Trophoblast cell (in vitro differentiated cells and primary cell): ENCODE results near the gene GMFB.

ENCODE experiments used
- DNase-seq, 2 donors: peaks; one replicate each; pipeline ENCODE4 v3.0.0-alpha.2; 2016
- H2AFZ ChIP-seq: 2 replicates; pipeline ENCODE4 v1.6.1; 2013; ENCODE audit warnings: low read length, moderate library complexity, mild to moderate bottlenecking; ENCODE audit not compliant: insufficient read depth, poor library complexity
- H2AK5ac ChIP-seq: 2 replicates; pipeline ENCODE4 v1.6.1; 2013; ENCODE audit warnings: mild to moderate bottlenecking, low read length
- H2BK120ac ChIP-seq: 2 replicates; pipeline ENCODE4 v1.6.1; 2013; ENCODE audit warnings: low read length, mild to moderate bottlenecking, moderate library complexity; ENCODE audit not compliant: insufficient read depth, poor library complexity
- H2BK12ac ChIP-seq: 2 replicates; pipeline ENCODE4 v1.6.1; 2013; ENCODE audit warnings: mild to moderate bottlenecking, low read length, moderate library complexity
- H2BK5ac ChIP-seq: 2 replicates; pipeline ENCODE4 v1.6.1; 2013; ENCODE audit warnings: low read length, low read depth, moderate library complexity, mild to moderate bottlenecking; ENCODE audit not compliant: poor library complexity
- H3K14ac ChIP-seq: 2 replicates; pipeline ENCODE4 v1.6.1; 2013; ENCODE audit warnings: mild to moderate bottlenecking, low read length
- H3K18ac ChIP-seq: 2 replicates; pipeline ENCODE4 v1.6.1; 2013; ENCODE audit warnings: mild to moderate bottlenecking, low read length
- H3K23ac ChIP-seq: 2 replicates; pipeline ENCODE4 v1.6.1; 2013; ENCODE audit warnings: low read length
- H3K27ac ChIP-seq: 2 replicates; pipeline ENCODE4 v1.5.1; 2013; ENCODE audit warnings: low read depth, mild to moderate bottlenecking, inconsistent platforms, low read length, moderate library complexity
- H3K27me3 ChIP-seq: 2 replicates; pipeline ENCODE4 v1.6.1; 2013; ENCODE audit warnings: inconsistent platforms, mild to moderate bottlenecking, low read length, moderate library complexity; ENCODE audit not compliant: insufficient read depth
- H3K36me3 ChIP-seq, 2 experiments: 1 replicate in 1 of 2; 2 replicates in 1 of 2; pipeline ENCODE4 v1.6.1; 2013; ENCODE audit warnings: low read length in 2 of 2, mild to moderate bottlenecking in 2 of 2, moderate library complexity in 1 of 2; ENCODE audit not compliant: insufficient read depth in 2 of 2, control insufficient read depth in 1 of 2
- H3K4ac ChIP-seq: 2 replicates; pipeline ENCODE4 v1.6.1; 2013; ENCODE audit warnings: low read depth, mild to moderate bottlenecking, low read length, moderate library complexity
- H3K4me1 ChIP-seq, 2 experiments: 1 replicate in 1 of 2; 2 replicates in 1 of 2; pipeline ENCODE4 v1.6.1; 2013; ENCODE audit warnings: low read length in 2 of 2, mild to moderate bottlenecking in 2 of 2, moderate library complexity in 1 of 2; ENCODE audit not compliant: insufficient read depth in 2 of 2, control insufficient read depth in 1 of 2
- H3K4me2 ChIP-seq: 2 replicates; pipeline ENCODE4 v1.6.1; 2013; ENCODE audit warnings: inconsistent platforms, mild to moderate bottlenecking, low read length, moderate library complexity
- H3K4me3 ChIP-seq: 2 replicates; pipeline ENCODE4 v1.5.1; 2013; ENCODE audit warnings: mild to moderate bottlenecking, low read depth, low read length, inconsistent platforms
- H3K79me1 ChIP-seq: one replicate; pipeline ENCODE4 v1.6.1; 2013; ENCODE audit warnings: low read length
- H3K79me2 ChIP-seq: 2 replicates; pipeline ENCODE4 v1.6.1; 2013; ENCODE audit warnings: low read length, mild to moderate bottlenecking; ENCODE audit not compliant: control insufficient read depth, insufficient read depth, poor library complexity
- H3K9ac ChIP-seq: 2 replicates; pipeline ENCODE4 v1.6.1; 2013; ENCODE audit warnings: mild to moderate bottlenecking, low read length
- H3K9me3 ChIP-seq: 2 replicates; pipeline ENCODE4 v1.6.1; 2013; ENCODE audit warnings: low read depth, mild to moderate bottlenecking, control low read depth, inconsistent platforms, low read length; ENCODE audit not compliant: insufficient read depth
- H4K12ac ChIP-seq: 2 replicates; pipeline ENCODE4 v1.6.1; 2013; ENCODE audit warnings: low read depth, mild to moderate bottlenecking, low read length, moderate library complexity
- H4K8ac ChIP-seq: 2 replicates; pipeline ENCODE4 v1.6.1; 2013; ENCODE audit warnings: low read depth, mild to moderate bottlenecking, low read length, moderate library complexity
- H4K91ac ChIP-seq: one replicate; pipeline ENCODE4 v1.6.1; 2013; ENCODE audit warnings: low read depth, mild to moderate bottlenecking, low read length, moderate library complexity
- WGBS: extraction: QIAGEN DNeasy Blood & Tissue Kit; methylation state at CpG from one replicate; pipeline ENCODE4 v1.1.7; 2013; ENCODE audit warnings: missing lambda C conversion rate; ENCODE audit not compliant: insufficient read length, insufficient coverage; ENCODE audit errors: extremely low coverage; 5-methylcytosine and 5-hydroxymethylcytosine counted together

GMFB gene

GRCh38 chr14:54483846-54484245 is 4.9 kb downstream of the GMFB start:
- Histone ChIP-seq H4K91ac (no peak overlapping the region), H2BK120ac (no peak overlapping the region), H4K8ac (no peak overlapping the region), H2BK12ac (no peak overlapping the region), H3K9ac (no peak overlapping the region), H3K4me3 (no peak overlapping the region), H4K12ac (no peak overlapping the region), H3K79me1 (peaks cover 9% of the 10 kb centered on the region), H2AK5ac (no peak overlapping the region), H2AFZ (no peak overlapping the region), H3K36me3 (peaks cover 0 to 1% of the 10 kb centered on the region in 2 experiments), H3K4me1 (peaks cover 0 to 3% of the 10 kb centered on the region in 2 experiments), H3K9me3 (no peaks in the 10 kb centered on the region), H2BK5ac (no peak overlapping the region), H3K27me3 (no peaks in the 10 kb centered on the region), H3K18ac (no peak overlapping the region), H3K79me2 (peaks cover 5% of the 10 kb centered on the region), H3K4ac (no peak overlapping the region), H3K14ac (no peak overlapping the region), H3K23ac (no peak overlapping the region), H3K27ac (no peak overlapping the region), H3K4me2 (no peak overlapping the region)
- DNase-seq, result no peak

GRCh38 chr14:54483073-54483745 is 5.6 kb downstream of the GMFB start:
- no peak overlapping the region for H4K91ac ChIP-seq
- H3K36me3 ChIP-seq, result peaks cover 0 to 4% of the 10 kb centered on the region in 2 experiments
- no peak for DNase-seq

GRCh38 chr14:54481695-54482094 is 7.1 kb downstream of the GMFB start:
- H3K79me1 ChIP-seq, result no peaks in the 10 kb centered on the region
- peak in 1 of 2 donors; percentile 20 for DNase-seq
- H2BK12ac ChIP-seq, result no peak overlapping the region

More at GRCh38 chr14:54483073-54483745, 5.6 kb downstream of the GMFB start:
- Histone ChIP-seq H3K9ac (no peak overlapping the region), H3K4me3 (no peak overlapping the region), H4K12ac (no peak overlapping the region), H3K18ac (no peak overlapping the region), H3K4me2 (no peak overlapping the region), H3K9me3 (no peaks in the 10 kb centered on the region), H3K79me1 (peaks cover 3% of the 10 kb centered on the region), H3K79me2 (peaks cover under 1% of the 10 kb centered on the region), H3K27me3 (no peaks in the 10 kb centered on the region), H3K14ac (no peak overlapping the region), H2BK5ac (no peak overlapping the region), H3K4me1 (peaks cover 0 to 3% of the 10 kb centered on the region in 2 experiments), H3K27ac (no peak overlapping the region), H2BK120ac (no peak overlapping the region), H4K8ac (no peak overlapping the region), H2BK12ac (no peak overlapping the region), H3K4ac (no peak overlapping the region), H2AK5ac (no peak overlapping the region), H2AFZ (no peak overlapping the region), H3K23ac (no peak overlapping the region)
- no CpG with 5 or more reads among the region's 8 CpGs for WGBS

GRCh38 chr14:54480830-54481562 is 7.8 kb downstream of the GMFB start:
- Histone ChIP-seq H2BK5ac (no peak overlapping the region), H3K4me2 (no peak overlapping the region), H4K91ac (no peak overlapping the region), H3K14ac (no peak overlapping the region), H2BK12ac (no peak overlapping the region), H3K18ac (no peak overlapping the region), H3K9ac (no peak overlapping the region), H3K4ac (no peak overlapping the region), H2AFZ (no peak overlapping the region), H2AK5ac (no peak overlapping the region), H3K27me3 (no peaks in the 10 kb centered on the region), H3K23ac (no peak overlapping the region), H4K8ac (no peak overlapping the region), H3K4me3 (no peak overlapping the region), H3K79me2 (no peaks in the 10 kb centered on the region), H3K27ac (no peak overlapping the region), H3K4me1 (no peaks in the 10 kb centered on the region), H4K12ac (no peak overlapping the region), H3K9me3 (no peaks in the 10 kb centered on the region), H3K79me1 (no peaks in the 10 kb centered on the region), H2BK120ac (no peak overlapping the region), H3K36me3 (peaks cover 0 to 4% of the 10 kb centered on the region in 2 experiments)
- peak; percentile 4 to 81 for DNase-seq
- WGBS, result no CpG with 5 or more reads among the region's 4 CpGs

More at GRCh38 chr14:54481695-54482094, 7.1 kb downstream of the GMFB start:
- no peak overlapping the region for H3K18ac ChIP-seq
- no peak overlapping the region for H2BK5ac ChIP-seq
- H3K9ac ChIP-seq, result no peak overlapping the region
- H3K23ac ChIP-seq, result no peak overlapping the region
- no CpG with 5 or more reads among the region's 2 CpGs for WGBS
- no peaks in the 10 kb centered on the region for H3K4me1 ChIP-seq
- no peak overlapping the region for H4K91ac ChIP-seq
- H4K12ac ChIP-seq, result no peak overlapping the region
- H2AK5ac ChIP-seq, result no peak overlapping the region
- no peaks in the 10 kb centered on the region for H3K27me3 ChIP-seq
- H2AFZ ChIP-seq, result no peak overlapping the region
- no peak overlapping the region for H3K4me2 ChIP-seq
- no peak overlapping the region for H4K8ac ChIP-seq
- H3K14ac ChIP-seq, result no peak overlapping the region
- H3K4ac ChIP-seq, result no peak overlapping the region
- H3K27ac ChIP-seq, result no peak overlapping the region
- no peak overlapping the region for H2BK120ac ChIP-seq
- H3K36me3 ChIP-seq, result peaks cover 0 to 4% of the 10 kb centered on the region in 2 experiments
- no peaks in the 10 kb centered on the region for H3K79me2 ChIP-seq
- H3K9me3 ChIP-seq, result no peaks in the 10 kb centered on the region
- no peak overlapping the region for H3K4me3 ChIP-seq
